AG09319 (cell line): ENCODE measurements around the gene SP3.

Experiments
- DNase-seq: peaks from one replicate; pipeline ENCODE4 v3.0.0-alpha.2; 2010; ENCODE audit warnings: low read depth; ENCODE audit errors: extremely low read depth
- CTCF ChIP-seq: IDR thresholded peaks from 2 replicates; pipeline ENCODE4 v1.5.1; 2011; ENCODE audit warnings: low read depth, mild to moderate bottlenecking, inconsistent platforms, low read length, moderate library complexity

SP3 gene

GRCh38 chr2:174011173-174011572 lies 46.0 kb upstream of the SP3 start:
- DNase-seq, result no peak
- no peak for TF ChIP-seq CTCF

- no peak for DNase-seq
- no peak for TF ChIP-seq CTCF
These were observed 44.5 kb upstream of the SP3 start for GRCh38 chr2:174009488-174010223.

- no peak for TF ChIP-seq CTCF
- DNase-seq, result no peak
These were observed 43.5 kb upstream of the SP3 start for GRCh38 chr2:174008720-174009119.

GRCh38 chr2:174007010-174007409 lies 41.8 kb upstream of the SP3 start:
- DNase-seq, result no peak

GRCh38 chr2:174005801-174006419 lies 40.7 kb upstream of the SP3 start:
- DNase-seq, result no peak
- no peak for TF ChIP-seq CTCF

More at GRCh38 chr2:174007010-174007409, 41.8 kb upstream of the SP3 start:
- no peak for TF ChIP-seq CTCF

- DNase-seq, result no peak
- no peak for TF ChIP-seq CTCF
These were observed 39.9 kb upstream of the SP3 start for GRCh38 chr2:174004905-174005605.
